HG03108 (cell line): ENCODE data around the gene THAP12.

Source experiments
- ATAC-seq: cut with Tn5 transposase; IDR thresholded peaks from one replicate; pipeline ENCODE4 v1.9.1; 2021; ENCODE audit warnings: moderate library complexity; ENCODE audit not compliant: unreplicated experiment

The THAP12 gene

GRCh38 chr11:76307978-76308747 lies 72.8 kb downstream of the THAP12 start:
- ATAC-seq, result no peak

- ATAC-seq, result no peak
Observed at GRCh38 chr11:76307396-76307795, 73.5 kb downstream of the THAP12 start.

GRCh38 chr11:76303399-76303798 lies 77.5 kb downstream of the THAP12 start:
- no peak for ATAC-seq

- ATAC-seq, result no peak
Observed at GRCh38 chr11:76302996-76303395, 77.9 kb downstream of the THAP12 start.
